ENCODE measurements around the gene PRR3.

GRCh38 chr6:30537931-30538330 is 19.2 kb upstream of the PRR3 start:
- TF ChIP-seq CTCF (IDR thresholded peaks at IDR 0.05) (no peak), POLR2A (IDR thresholded peaks at IDR 0.05) (no peak)

Measured in vagina (tissue), 2 donors.